ENCODE data around the gene SCGN. TPM values are rescaled to one million over a fixed set of nuclear protein-coding genes. Genes with fewer than 3 reads are reported as not detected.

SCGN gene
- total and polyA plus RNA-seq, 9 of the 15 experiments (the other 6 are each of a cell fraction or from before 2014, with no cell fraction given), result not detected

DNA sequence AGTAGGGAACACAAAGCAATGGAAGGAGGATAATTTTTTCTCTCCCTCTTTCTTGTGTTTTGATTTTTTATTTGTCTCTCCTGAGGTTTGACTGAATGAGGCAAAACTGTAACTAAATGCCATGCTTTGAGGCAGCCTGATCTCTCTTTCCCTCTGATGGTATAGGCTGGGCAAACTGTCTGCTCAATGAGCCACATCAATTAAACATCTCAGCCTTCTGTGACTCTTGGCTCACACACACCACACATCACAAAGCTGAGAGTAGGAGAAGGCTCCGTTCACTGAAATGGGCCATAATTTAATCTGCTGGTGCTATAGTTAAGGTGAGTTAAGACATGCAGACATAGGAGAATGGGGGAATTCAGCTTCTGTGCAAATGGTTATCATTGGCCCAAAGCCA is 28.1 kb upstream of the SCGN start:
- ChIA-PET CTCF (ENCODE audit: low intra/inter-chr PET ratio) (no interaction called here), POLR2A (no interaction called here)
- Histone ChIP-seq H4K20me1 (replicated peaks; ENCODE audit: control insufficient read depth, insufficient read depth, low read length) (no peaks in the 10 kb centered on the region), H3K9ac (ENCODE audit: insufficient read depth in 1 of 2, low read depth in 2 of 2, low read length in 2 of 2) (no peak overlapping the region), H3K9me1 (ENCODE audit: control insufficient read depth, insufficient read depth, low read length) (no peaks in the 10 kb centered on the region), H2AFZ (ENCODE audit: low read depth, low read length) (no peak overlapping the region), H3K79me2 (ENCODE audit: control insufficient read depth, insufficient read depth, low read length) (no peaks in the 10 kb centered on the region), H3K4me2 (ENCODE audit: insufficient read depth, low read length) (no peak overlapping the region), H3K4me1 (replicated peaks in 1 of 2; ENCODE audit: control insufficient read depth in 2 of 2, insufficient read depth in 2 of 2, low read length in 2 of 2) (no peaks in the 10 kb centered on the region), H3K27me3 (ENCODE audit: control insufficient read depth in 2 of 2, insufficient read depth in 2 of 2, low read length in 2 of 2) (peaks cover 0 to 17% of the 10 kb centered on the region in 2 experiments; a peak in 3 of 5 replicates), H3K9me3 (replicated peaks; ENCODE audit: control insufficient read depth, insufficient read depth, low read depth, low read length) (no peaks in the 10 kb centered on the region), H3K4me3 (no peak overlapping the region), H3K27ac (ENCODE audit: extremely low read depth, low read depth, low read length) (no peak overlapping the region), H3K36me3 (ENCODE audit: control insufficient read depth, insufficient read depth, low read length) (no peaks in the 10 kb centered on the region)
- no peak for FAIRE-seq
- in situ Hi-C loops (cut with MboI) (no loop called here), intact Hi-C loops (cut with micrococcal nuclease) (no loop called here)
- TF ChIP-seq RB1 (IDR thresholded peaks at IDR 0.05; ENCODE audit: low read depth) (no peak), NFIC (IDR thresholded peaks at IDR 0.05) (peak; percentile 55)
- no TSS peak for BruUV-seq (replicated peaks)
- 0% methylated on average over 1 of the region's 1 CpG for WGBS (ENCODE audit: insufficient coverage, low coverage, missing lambda C conversion rate)
- no peak for DNase-seq (ENCODE audit: extremely low read depth in 1 of 4, low spot score in 3 of 4)
- no peak for ATAC-seq

DNA sequence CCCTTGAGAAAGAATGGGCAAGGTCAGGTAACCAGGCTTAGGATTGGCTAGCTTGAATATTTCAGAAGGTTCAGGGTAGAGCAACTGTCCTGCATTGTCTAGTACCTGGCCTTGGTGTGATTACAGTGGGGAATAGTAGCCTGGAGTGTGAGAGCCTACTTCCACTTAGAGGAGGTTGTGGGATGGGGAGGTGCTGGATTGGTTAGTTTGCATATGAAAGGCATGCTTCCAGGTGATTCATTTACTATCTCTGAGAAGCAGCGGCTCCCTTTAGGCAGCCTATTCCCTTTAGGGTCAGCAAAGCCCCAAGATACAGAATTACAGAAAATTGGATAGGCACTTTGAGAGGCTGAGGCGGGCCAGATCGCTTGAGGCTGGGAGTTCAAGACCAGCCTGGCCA is 25.0 kb upstream of the SCGN start:
- Histone ChIP-seq H3K27ac (ENCODE audit: extremely low read depth, low read depth, low read length) (no peak overlapping the region), H3K27me3 (ENCODE audit: control insufficient read depth in 2 of 2, insufficient read depth in 2 of 2, low read length in 2 of 2) (peaks cover 2 to 10% of the 10 kb centered on the region in 2 experiments; a peak in 2 of 5 replicates), H3K9me3 (replicated peaks; ENCODE audit: control insufficient read depth, insufficient read depth, low read depth, low read length) (no peaks in the 10 kb centered on the region), H2AFZ (ENCODE audit: low read depth, low read length) (no peak overlapping the region), H4K20me1 (replicated peaks; ENCODE audit: control insufficient read depth, insufficient read depth, low read length) (0 out of 2 replicates have a peak, but pooled peaks cover 3% of the 10 kb centered on the region), H3K4me1 (replicated peaks in 1 of 2; ENCODE audit: control insufficient read depth in 2 of 2, insufficient read depth in 2 of 2, low read length in 2 of 2) (no peaks in the 10 kb centered on the region), H3K4me3 (no peak overlapping the region), H3K36me3 (ENCODE audit: control insufficient read depth, insufficient read depth, low read length) (no peaks in the 10 kb centered on the region), H3K9me1 (ENCODE audit: control insufficient read depth, insufficient read depth, low read length) (no peaks in the 10 kb centered on the region), H3K4me2 (ENCODE audit: insufficient read depth, low read length) (no peak overlapping the region), H3K79me2 (ENCODE audit: control insufficient read depth, insufficient read depth, low read length) (no peaks in the 10 kb centered on the region), H3K9ac (ENCODE audit: insufficient read depth in 1 of 2, low read depth in 2 of 2, low read length in 2 of 2) (no peak overlapping the region)
- WGBS (ENCODE audit: insufficient coverage, low coverage, missing lambda C conversion rate), result 3% methylated on average over 3 of the region's 3 CpGs
- intact Hi-C loops (cut with micrococcal nuclease) (no loop called here), in situ Hi-C loops (cut with MboI) (no loop called here)
- CTCF ChIA-PET (ENCODE audit: low intra/inter-chr PET ratio), result no interaction called here
- BruUV-seq (replicated peaks), result no TSS peak
- no peak for ATAC-seq
- TF ChIP-seq POLR2AphosphoS5 (IDR thresholded peaks at IDR 0.05; ENCODE audit: control insufficient read depth, insufficient read depth, low read depth, low read length), result no peak
- TF ChIP-seq ARID2 (IDR thresholded peaks at IDR 0.05), result no peak
- no peak for TF ChIP-seq RBM17 (IDR thresholded peaks at IDR 0.05; ENCODE audit: borderline replicate concordance, low read depth, low read length)
- TF ChIP-seq ZNF23 (CRISPR knock-in tag; IDR thresholded peaks at IDR 0.05), result no peak
- TF ChIP-seq ETS1 (conservative IDR thresholded peaks at IDR 0.05; ENCODE audit: control insufficient read depth, low read depth, low read length), result no peak
- no peak for TF ChIP-seq PCBP2 (IDR thresholded peaks at IDR 0.05; ENCODE audit: low read depth, low read length, poor library complexity, severe bottlenecking)
- no peak for TF ChIP-seq ATF7 (IDR thresholded peaks at IDR 0.05)
- TF ChIP-seq, protein P1, sequence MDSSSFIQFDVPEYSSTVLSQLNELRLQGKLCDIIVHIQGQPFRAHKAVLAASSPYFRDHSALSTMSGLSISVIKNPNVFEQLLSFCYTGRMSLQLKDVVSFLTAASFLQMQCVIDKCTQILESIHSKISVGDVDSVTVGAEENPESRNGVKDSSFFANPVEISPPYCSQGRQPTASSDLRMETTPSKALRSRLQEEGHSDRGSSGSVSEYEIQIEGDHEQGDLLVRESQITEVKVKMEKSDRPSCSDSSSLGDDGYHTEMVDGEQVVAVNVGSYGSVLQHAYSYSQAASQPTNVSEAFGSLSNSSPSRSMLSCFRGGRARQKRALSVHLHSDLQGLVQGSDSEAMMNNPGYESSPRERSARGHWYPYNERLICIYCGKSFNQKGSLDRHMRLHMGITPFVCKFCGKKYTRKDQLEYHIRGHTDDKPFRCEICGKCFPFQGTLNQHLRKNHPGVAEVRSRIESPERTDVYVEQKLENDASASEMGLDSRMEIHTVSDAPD (CRISPR knock-in tag; IDR thresholded peaks at IDR 0.05), result no peak
- no peak for DNase-seq (ENCODE audit: extremely low read depth in 1 of 4, low spot score in 3 of 4)
- no peak for FAIRE-seq
- POLR2A ChIA-PET, result no interaction called here

Measured in K562 (cell line).